GM12891 (cell line): ENCODE results near the gene EIF2D.

ENCODE experiments used
- PAX5 ChIP-seq: IDR thresholded peaks from 2 replicates; pipeline ENCODE4 v1.6.1; 2011; ENCODE audit warnings: low read length, moderate library complexity, mild to moderate bottlenecking; ENCODE audit not compliant: insufficient read depth, severe bottlenecking
- POLR2A ChIP-seq: IDR thresholded peaks from 2 replicates; pipeline ENCODE4 v1.6.1; 2011; ENCODE audit warnings: low read depth, low read length, control low read depth
- POLR2AphosphoS5 ChIP-seq: IDR thresholded peaks from 2 replicates; pipeline ENCODE4 v1.6.1; 2011; ENCODE audit warnings: low read depth, low read length, control low read depth
- POU2F2 ChIP-seq: IDR thresholded peaks from 2 replicates; pipeline ENCODE4 v1.6.1; 2011; ENCODE audit warnings: low read depth, mild to moderate bottlenecking, control low read depth, low read length, moderate library complexity
- SPI1 ChIP-seq: IDR thresholded peaks from 2 replicates; pipeline ENCODE4 v1.6.1; 2011; ENCODE audit warnings: low read depth, low read length, control low read depth
- TAF1 ChIP-seq: IDR thresholded peaks from 2 replicates; pipeline ENCODE4 v1.6.1; 2011; ENCODE audit warnings: low read depth, low read length, control low read depth

DNA sequence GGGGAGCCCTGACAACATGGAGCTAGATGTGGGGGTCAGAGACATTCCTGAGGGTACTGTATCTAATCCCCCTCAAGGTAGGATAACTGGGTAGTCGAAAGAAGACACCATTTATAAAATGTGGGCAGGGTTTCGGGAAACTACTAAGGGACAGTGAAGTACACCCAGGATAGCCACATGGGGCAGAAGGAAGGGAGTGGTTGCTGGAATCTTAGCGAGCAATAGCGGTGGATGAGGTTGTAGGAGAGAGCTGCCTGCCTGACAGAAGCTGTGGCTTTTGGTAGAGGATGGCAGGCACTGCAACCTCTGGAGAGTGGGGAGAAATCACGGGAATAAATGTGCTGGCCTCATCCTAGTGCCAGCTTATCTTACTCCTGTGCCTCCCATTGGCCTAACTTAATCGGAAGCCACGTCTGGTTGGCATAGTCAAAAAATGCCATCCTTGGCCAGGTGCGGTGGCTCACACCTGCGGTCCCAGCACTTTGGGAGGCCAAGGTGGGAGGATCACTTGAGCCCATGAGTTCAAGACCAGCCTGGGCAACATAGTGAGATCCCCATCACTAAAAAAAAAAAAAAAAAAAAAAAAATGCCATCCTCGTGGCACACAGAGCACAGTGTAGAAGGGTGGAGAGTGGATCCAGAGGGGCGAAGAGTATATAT lies 49.0 kb upstream of the EIF2D start:
- no peak for TF ChIP-seq POLR2A
- TF ChIP-seq POLR2AphosphoS5: no peak
- TF ChIP-seq SPI1: no peak
- TF ChIP-seq TAF1: no peak
- TF ChIP-seq POU2F2: no peak
- TF ChIP-seq PAX5: no peak
